Common myeloid progenitor, CD34-positive (primary cell): Measurements from ENCODE around the gene BUD23.
A peak's percentile ranks its signal among the peaks of the same experiment; 100 is the strongest.

Experiments used
- CTCF ChIA-PET: fragments of 350-600 bp; sonication (Branson Sonifier 250); formaldehyde crosslinking; loops from one replicate; lab custom pipeline; 2021; ENCODE audit warnings: antibody characterized with exemption; lab: Charles Lee
- POLR2A ChIA-PET: fragments of 350-600 bp; sonication (Branson Sonifier 250); formaldehyde crosslinking; loops from one replicate; lab custom pipeline; 2021; ENCODE audit warnings: antibody characterized with exemption; lab: Charles Lee
- DNase-seq, 3 donors: peaks; one replicate each; pipeline versions ENCODE4 v3.0.0 to v3.0.0-alpha.2; 2013
- H3K27ac ChIP-seq, 2 experiments: 1 replicate in 1 of 2; 2 replicates in 1 of 2; pipeline ENCODE4 v1.7.0; 2013; ENCODE audit warnings: inconsistent platforms in 2 of 2, low read length in 2 of 2, mild to moderate bottlenecking in 2 of 2, low read depth in 1 of 2, moderate library complexity in 1 of 2; ENCODE audit not compliant: severe bottlenecking in 2 of 2, insufficient read depth in 1 of 2, poor library complexity in 1 of 2
- H3K27me3 ChIP-seq, 5 experiments: replicated peaks in 2 of 5; 1 replicate in 3 of 5; 2 replicates in 2 of 5; pipeline versions ENCODE4 v1.6.1 to v1.7.0; 2013; ENCODE audit warnings: low read length in 4 of 5, mild to moderate bottlenecking in 2 of 5, moderate library complexity in 2 of 5, inconsistent platforms in 1 of 5; ENCODE audit not compliant: insufficient read depth in 5 of 5, control insufficient read depth in 4 of 5
- H3K36me3 ChIP-seq, 4 experiments: 1 replicate in 2 of 4; 2 replicates in 2 of 4; pipeline versions ENCODE4 v1.6.1 to v1.7.0; 2013; ENCODE audit warnings: low read length in 3 of 4, control low read depth in 1 of 4, mild to moderate bottlenecking in 1 of 4; ENCODE audit not compliant: control insufficient read depth in 4 of 4, insufficient read depth in 4 of 4
- H3K4me1 ChIP-seq, 4 experiments: 1 replicate in 3 of 4; 2 replicates in 1 of 4; pipeline versions ENCODE4 v1.6.1 to v1.7.1; 2013; ENCODE audit warnings: low read length in 3 of 4, mild to moderate bottlenecking in 3 of 4, control low read depth in 1 of 4, inconsistent platforms in 1 of 4, moderate library complexity in 1 of 4; ENCODE audit not compliant: control insufficient read depth in 4 of 4, insufficient read depth in 4 of 4; ENCODE audit errors: control extremely low read depth in 1 of 4
- H3K4me3 ChIP-seq, 7 experiments: 1 replicate in 4 of 7; 2 replicates in 3 of 7; pipeline versions ENCODE4 v1.5.1 to v1.7.0; 2013; ENCODE audit warnings: mild to moderate bottlenecking in 7 of 7, low read length in 6 of 7, moderate library complexity in 6 of 7, inconsistent platforms in 2 of 7, low read depth in 2 of 7, control low read depth in 1 of 7; ENCODE audit not compliant: insufficient read depth in 4 of 7, control insufficient read depth in 1 of 7; ENCODE audit errors: extremely low read depth in 1 of 7
- H3K9me3 ChIP-seq, 5 experiments: 1 replicate in 4 of 5; 2 replicates in 1 of 5; pipeline versions ENCODE4 v1.6.1 to v1.7.1; 2013; ENCODE audit warnings: low read length in 4 of 5, mild to moderate bottlenecking in 2 of 5, inconsistent platforms in 1 of 5, low read depth in 1 of 5, moderate library complexity in 1 of 5; ENCODE audit not compliant: control insufficient read depth in 4 of 5, insufficient read depth in 2 of 5; ENCODE audit errors: control extremely low read depth in 1 of 5
- whole genome bisulfite sequencing: methylation state at CpG from one replicate; pipeline ENCODE4 v1.1.5; 2013; ENCODE audit not compliant: insufficient coverage; 5-methylcytosine and 5-hydroxymethylcytosine counted together

The BUD23 gene

GRCh38 chr7:73645643-73646174 is 37.7 kb upstream of the BUD23 start:
- Histone ChIP-seq H3K4me3 (no peak overlapping the region), H3K27me3 (peaks cover 8 to 93% (median 17%) of the 10 kb centered on the region in 5 experiments), H3K4me1 (peaks cover 0 to 13% (median 9%) of the 10 kb centered on the region in 4 experiments), H3K36me3 (no peaks in the 10 kb centered on the region), H3K9me3 (peaks cover 0 to 16% (median 9%) of the 10 kb centered on the region in 5 experiments), H3K27ac (no peak overlapping the region)
- WGBS = 78% methylated on average over 3 of the region's 4 CpGs
- peak in 2 of 3 donors; percentile 26 to 29 for DNase-seq
- ChIA-PET CTCF (interaction anchor here (0.8 to 3.1 kb wide), 6 partner anchors 9 to 66 kb away, joined by 3 to 20 read pairs (median 4); no protein-coding TSS in a partner anchor), POLR2A (no interaction called here)

- WGBS = 49% methylated on average over 15 of the region's 16 CpGs
- peaks cover 8 to 95% (median 25%) of the 10 kb centered on the region in 5 experiments for H3K27me3 ChIP-seq
- H3K4me1 ChIP-seq = peaks cover 0 to 13% (median 9%) of the 10 kb centered on the region in 4 experiments
- ChIA-PET CTCF (interaction anchor here (1.3 to 3.1 kb wide), 4 partner anchors 10 to 40 kb away, joined by 3 to 20 read pairs (median 6); no protein-coding TSS in a partner anchor), POLR2A (interaction anchor here (0.6 kb wide), 1 partner anchor 93 kb away, joined by 3 read pairs; no protein-coding TSS in a partner anchor)
- no peaks in the 10 kb centered on the region for H3K36me3 ChIP-seq
- no peak for DNase-seq
- H3K4me3 ChIP-seq = peak overlapping the region in 1 of 7 experiments; percentile 40
- peaks cover 0 to 4% (median under 1%) of the 10 kb centered on the region in 5 experiments for H3K9me3 ChIP-seq
- H3K27ac ChIP-seq = no peak overlapping the region
Observed at GRCh38 chr7:73646785-73647724, 36.3 kb upstream of the BUD23 start.

- Histone ChIP-seq H3K27ac (no peak overlapping the region), H3K4me1 (peaks cover 0 to 13% (median 9%) of the 10 kb centered on the region in 4 experiments), H3K4me3 (peak overlapping the region in 3 of 7 experiments; percentile 23 to 48 (median 40)), H3K36me3 (no peaks in the 10 kb centered on the region), H3K9me3 (no peaks in the 10 kb centered on the region), H3K27me3 (peaks cover 8 to 92% (median 25%) of the 10 kb centered on the region in 5 experiments)
- 3% methylated on average over 50 of the region's 62 CpGs for WGBS
- DNase-seq = peak in 2 of 3 donors; percentile 35 to 42
- ChIA-PET CTCF (no interaction called here), POLR2A (no interaction called here)
Observed at GRCh38 chr7:73647725-73648592, 35.4 kb upstream of the BUD23 start.

GRCh38 chr7:73648593-73649332 is 34.6 kb upstream of the BUD23 start:
- Histone ChIP-seq H3K4me3 (no peak overlapping the region), H3K36me3 (no peaks in the 10 kb centered on the region), H3K9me3 (no peaks in the 10 kb centered on the region), H3K27me3 (peaks cover 8 to 92% (median 25%) of the 10 kb centered on the region in 5 experiments), H3K4me1 (peaks cover 0 to 13% (median 9%) of the 10 kb centered on the region in 4 experiments), H3K27ac (no peak overlapping the region)
- ChIA-PET CTCF (no interaction called here), POLR2A (no interaction called here)
- DNase-seq = no peak
- WGBS = 52% methylated on average over 1 of the region's 1 CpG

- DNase-seq = no peak
- no peaks in the 10 kb centered on the region for H3K9me3 ChIP-seq
- H3K36me3 ChIP-seq = no peaks in the 10 kb centered on the region
- CTCF ChIA-PET = interaction anchor here (1.4 kb wide), 2 partner anchors 15 to 52 kb away, joined by 3 to 5 read pairs; no protein-coding TSS in a partner anchor
- peaks cover 8 to 84% (median 25%) of the 10 kb centered on the region in 5 experiments for H3K27me3 ChIP-seq
- POLR2A ChIA-PET = no interaction called here
- 51% methylated on average over 6 of the region's 9 CpGs for WGBS
- H3K4me1 ChIP-seq = peaks cover 0 to 13% (median 9%) of the 10 kb centered on the region in 4 experiments
- no peak overlapping the region for H3K4me3 ChIP-seq
- no peak overlapping the region for H3K27ac ChIP-seq
Observed at GRCh38 chr7:73649576-73649975, 33.8 kb upstream of the BUD23 start.

- CTCF ChIA-PET = interaction anchor here (1.4 kb wide), 2 partner anchors 14 to 51 kb away, joined by 3 to 5 read pairs; no protein-coding TSS in a partner anchor
- no peaks in the 10 kb centered on the region for H3K9me3 ChIP-seq
- no peak for DNase-seq
- no peaks in the 10 kb centered on the region for H3K36me3 ChIP-seq
- POLR2A ChIA-PET = no interaction called here
- H3K27me3 ChIP-seq = peaks cover 7 to 80% (median 22%) of the 10 kb centered on the region in 5 experiments
- H3K27ac ChIP-seq = no peak overlapping the region
- peaks cover 0 to 13% (median 9%) of the 10 kb centered on the region in 4 experiments for H3K4me1 ChIP-seq
- WGBS = 29% methylated on average over 1 of the region's 5 CpGs
- no peak overlapping the region for H3K4me3 ChIP-seq
Observed at GRCh38 chr7:73650524-73650923, 32.9 kb upstream of the BUD23 start.
